ENCODE results near the gene ERC1.
A peak's percentile ranks its signal among the peaks of the same experiment; 100 is the strongest.
"Not testable (repeated sequence)": the region's sequence is repeated elsewhere in the genome, so short reads cannot be mapped to it uniquely, and the experiment has no call there.

ERC1 gene

GRCh38 chr12:1234073-1234472 lies 243.1 kb downstream of the ERC1 start:
- H3K79me2 ChIP-seq (ENCODE audit: insufficient read depth, low read depth) = peaks cover 8% of the 10 kb centered on the region; the same call in 1 of the 2 replicates
- H3K36me3 ChIP-seq (ENCODE audit: insufficient read depth) = no peaks in the 10 kb centered on the region
- no peaks in the 10 kb centered on the region for H3K27me3 ChIP-seq (ENCODE audit: insufficient read depth, low read depth)
- TF ChIP-seq, protein P1, sequence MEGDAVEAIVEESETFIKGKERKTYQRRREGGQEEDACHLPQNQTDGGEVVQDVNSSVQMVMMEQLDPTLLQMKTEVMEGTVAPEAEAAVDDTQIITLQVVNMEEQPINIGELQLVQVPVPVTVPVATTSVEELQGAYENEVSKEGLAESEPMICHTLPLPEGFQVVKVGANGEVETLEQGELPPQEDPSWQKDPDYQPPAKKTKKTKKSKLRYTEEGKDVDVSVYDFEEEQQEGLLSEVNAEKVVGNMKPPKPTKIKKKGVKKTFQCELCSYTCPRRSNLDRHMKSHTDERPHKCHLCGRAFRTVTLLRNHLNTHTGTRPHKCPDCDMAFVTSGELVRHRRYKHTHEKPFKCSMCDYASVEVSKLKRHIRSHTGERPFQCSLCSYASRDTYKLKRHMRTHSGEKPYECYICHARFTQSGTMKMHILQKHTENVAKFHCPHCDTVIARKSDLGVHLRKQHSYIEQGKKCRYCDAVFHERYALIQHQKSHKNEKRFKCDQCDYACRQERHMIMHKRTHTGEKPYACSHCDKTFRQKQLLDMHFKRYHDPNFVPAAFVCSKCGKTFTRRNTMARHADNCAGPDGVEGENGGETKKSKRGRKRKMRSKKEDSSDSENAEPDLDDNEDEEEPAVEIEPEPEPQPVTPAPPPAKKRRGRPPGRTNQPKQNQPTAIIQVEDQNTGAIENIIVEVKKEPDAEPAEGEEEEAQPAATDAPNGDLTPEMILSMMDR (conservative IDR thresholded peaks at IDR 0.05; ENCODE audit: low read depth, low read length) = no peak
- no peak overlapping the region for H3K9ac ChIP-seq
- H4K20me1 ChIP-seq (ENCODE audit: insufficient read depth) = no peaks in the 10 kb centered on the region
- H3K4me2 ChIP-seq = 0 out of 2 replicates have a peak overlapping the region, but pooled peaks have one; percentile 14
- H2AFZ ChIP-seq (ENCODE audit: low read depth) = no peak overlapping the region
- no peak overlapping the region for H3K4me3 ChIP-seq (IDR thresholded peaks at IDR 0.05; ENCODE audit: insufficient read depth, low read depth, low read length)
- no peak overlapping the region for H3K27ac ChIP-seq
- peaks cover 9% of the 10 kb centered on the region for H3K4me1 ChIP-seq (ENCODE audit: low read depth, poor library complexity, severe bottlenecking)

DNA sequence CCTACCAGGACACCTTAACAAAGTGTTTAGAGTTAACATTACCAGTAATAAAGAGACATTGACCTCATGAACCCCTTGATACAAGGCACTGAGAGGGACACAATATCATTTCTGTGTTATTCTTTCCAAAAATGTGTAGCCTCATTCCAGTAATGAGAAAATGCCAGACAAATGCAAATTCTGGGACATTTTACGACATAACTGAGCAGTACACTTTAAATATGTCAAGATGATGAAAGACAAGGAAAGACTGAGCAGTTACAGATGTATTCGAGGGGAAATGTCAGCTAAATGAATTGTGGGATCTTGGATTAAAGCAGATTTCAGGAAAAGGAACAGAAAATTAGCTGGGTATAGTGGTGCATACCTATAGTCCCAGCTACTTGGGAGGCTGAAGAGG lies 255.6 kb downstream of the ERC1 start:
- Histone ChIP-seq H3K27me3 (ENCODE audit: insufficient read depth, low read depth) (no peaks in the 10 kb centered on the region), H3K4me3 (IDR thresholded peaks at IDR 0.05; ENCODE audit: insufficient read depth, low read depth, low read length) (no peak overlapping the region), H3K9ac (no peak overlapping the region), H3K36me3 (ENCODE audit: insufficient read depth) (no peaks in the 10 kb centered on the region), H3K79me2 (ENCODE audit: insufficient read depth, low read depth) (no peaks in the 10 kb centered on the region), H3K4me2 (no peak overlapping the region), H2AFZ (ENCODE audit: low read depth) (no peak overlapping the region), H3K27ac (no peak overlapping the region), H4K20me1 (ENCODE audit: insufficient read depth) (no peaks in the 10 kb centered on the region), H3K4me1 (ENCODE audit: low read depth, poor library complexity, severe bottlenecking) (peaks cover 43% of the 10 kb centered on the region)
- TF ChIP-seq, protein P1 (conservative IDR thresholded peaks at IDR 0.05; ENCODE audit: low read depth, low read length) = no peak

DNA sequence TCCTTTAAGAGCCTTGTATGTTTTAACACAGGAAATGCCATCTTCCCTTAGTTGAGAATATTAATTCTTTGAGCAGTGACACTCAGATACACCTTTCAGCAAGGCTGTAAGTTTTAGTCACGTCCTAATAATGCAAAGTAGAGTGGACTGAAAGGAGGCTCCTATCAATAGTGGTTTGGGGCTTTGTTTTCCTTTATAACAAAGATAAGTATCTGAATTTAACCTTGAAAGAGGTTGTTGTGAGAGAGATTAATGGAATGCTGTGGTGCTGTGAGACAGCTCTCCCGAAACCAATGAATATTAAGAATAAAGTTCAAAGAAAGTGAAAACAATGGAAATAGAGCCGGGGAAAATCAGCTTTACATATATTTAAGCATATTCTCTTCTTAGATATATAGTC lies 259.6 kb downstream of the ERC1 start:
- no peak overlapping the region for H3K4me3 ChIP-seq (IDR thresholded peaks at IDR 0.05; ENCODE audit: insufficient read depth, low read depth, low read length)
- H3K4me2 ChIP-seq = no peak overlapping the region
- H2AFZ ChIP-seq (ENCODE audit: low read depth) = no peak overlapping the region
- TF ChIP-seq, protein P1 (conservative IDR thresholded peaks at IDR 0.05; ENCODE audit: low read depth, low read length) = no peak
- no peaks in the 10 kb centered on the region for H3K36me3 ChIP-seq (ENCODE audit: insufficient read depth)
- H3K4me1 ChIP-seq (ENCODE audit: low read depth, poor library complexity, severe bottlenecking) = peaks cover 36% of the 10 kb centered on the region
- H3K79me2 ChIP-seq (ENCODE audit: insufficient read depth, low read depth) = no peaks in the 10 kb centered on the region
- H3K27ac ChIP-seq = no peak overlapping the region
- H3K9ac ChIP-seq = no peak overlapping the region
- H4K20me1 ChIP-seq (ENCODE audit: insufficient read depth) = no peaks in the 10 kb centered on the region
- no peaks in the 10 kb centered on the region for H3K27me3 ChIP-seq (ENCODE audit: insufficient read depth, low read depth)

- Histone ChIP-seq H3K36me3 (ENCODE audit: insufficient read depth) (no peaks in the 10 kb centered on the region), H3K9ac (no peak overlapping the region), H2AFZ (ENCODE audit: low read depth) (no peak overlapping the region), H3K27ac (no peak overlapping the region), H3K4me2 (no peak overlapping the region), H3K4me1 (ENCODE audit: low read depth, poor library complexity, severe bottlenecking) (peaks cover 27% of the 10 kb centered on the region), H3K4me3 (IDR thresholded peaks at IDR 0.05; ENCODE audit: insufficient read depth, low read depth, low read length) (no peak overlapping the region), H4K20me1 (ENCODE audit: insufficient read depth) (no peaks in the 10 kb centered on the region), H3K79me2 (ENCODE audit: insufficient read depth, low read depth) (no peaks in the 10 kb centered on the region), H3K27me3 (ENCODE audit: insufficient read depth, low read depth) (no peaks in the 10 kb centered on the region)
- TF ChIP-seq, protein P1 (conservative IDR thresholded peaks at IDR 0.05; ENCODE audit: low read depth, low read length) = no peak
Observed at GRCh38 chr12:1252758-1253157, 261.7 kb downstream of the ERC1 start.

DNA sequence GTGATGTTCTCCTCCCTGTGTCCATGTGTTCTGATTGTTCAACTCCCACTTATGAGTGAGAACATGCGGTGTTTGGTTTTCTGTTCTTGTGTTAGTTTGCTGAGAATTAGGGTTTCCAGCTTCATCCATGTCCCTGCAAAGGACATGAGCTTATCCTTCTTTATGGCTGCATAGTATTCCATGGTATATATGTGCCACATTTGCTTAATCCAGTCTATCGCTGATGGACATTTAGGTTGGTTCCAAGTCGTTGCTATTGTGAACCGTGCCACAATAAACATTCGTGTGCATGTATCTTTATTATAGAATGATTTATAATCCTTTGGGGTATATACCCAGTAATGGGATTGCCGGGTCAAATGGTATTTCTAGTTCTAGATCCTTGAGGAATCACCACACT lies 264.1 kb downstream of the ERC1 start:
- H3K79me2 ChIP-seq (ENCODE audit: insufficient read depth, low read depth); H3K4me2 ChIP-seq; H3K4me3 ChIP-seq (IDR thresholded peaks at IDR 0.05; ENCODE audit: insufficient read depth, low read depth, low read length): not testable (repeated sequence)

GRCh38 chr12:1255854-1256253 lies 264.8 kb downstream of the ERC1 start:
- not testable (repeated sequence) for H2AFZ ChIP-seq (ENCODE audit: low read depth); H3K4me2 ChIP-seq; H3K27ac ChIP-seq; H3K79me2 ChIP-seq (ENCODE audit: insufficient read depth, low read depth); H3K27me3 ChIP-seq (ENCODE audit: insufficient read depth, low read depth); H3K9ac ChIP-seq; H3K36me3 ChIP-seq (ENCODE audit: insufficient read depth); H3K4me3 ChIP-seq (IDR thresholded peaks at IDR 0.05; ENCODE audit: insufficient read depth, low read depth, low read length); H4K20me1 ChIP-seq (ENCODE audit: insufficient read depth); H3K4me1 ChIP-seq (ENCODE audit: low read depth, poor library complexity, severe bottlenecking)

More for the DNA sequence above, 264.1 kb downstream of the ERC1 start:
- not testable (repeated sequence) for H3K36me3 ChIP-seq (ENCODE audit: insufficient read depth); H2AFZ ChIP-seq (ENCODE audit: low read depth); H3K27me3 ChIP-seq (ENCODE audit: insufficient read depth, low read depth); H4K20me1 ChIP-seq (ENCODE audit: insufficient read depth); H3K27ac ChIP-seq; H3K9ac ChIP-seq
- peaks cover 16% of the 10 kb centered on the region for H3K4me1 ChIP-seq (ENCODE audit: low read depth, poor library complexity, severe bottlenecking)
